H1 (cell line): ENCODE measurements around the gene S100PBP. TPM values are rescaled to one million over a fixed set of nuclear protein-coding genes. Genes with fewer than 3 reads are reported as not detected.

Experiments
- CTCF ChIA-PET: fragments of 300-600 bp; sonication (Branson Sonifier 250); formaldehyde crosslinking; loops from one replicate; lab custom pipeline; 2021; ENCODE audit not compliant: partially characterized antibody; lab: Charles Lee
- POLR2A ChIA-PET: fragments of 300-600 bp; sonication (Branson Sonifier 250); formaldehyde crosslinking; loops from one replicate; lab custom pipeline; 2021; ENCODE audit warnings: inconsistent platforms; ENCODE audit not compliant: partially characterized antibody; lab: Charles Lee
- DNase-seq, 2 experiments: peaks; one replicate each; pipeline versions ENCODE4 v3.0.0 to v3.0.0-alpha.2; 2010 to 2022; ENCODE audit warnings: low spot score in 2 of 2, low read depth in 1 of 2, mixed read lengths in 1 of 2
- FAIRE-seq: peaks from 2 replicates; lab custom pipeline; 2011; peaks lifted over from hg19 to GRCh38; lab: Jason Lieb, UNC
- H2AFZ ChIP-seq: 2 replicates; pipeline ENCODE4 v1.8.1; 2012; ENCODE audit warnings: low read length, inconsistent platforms
- H2AK5ac ChIP-seq: 2 replicates; pipeline ENCODE4 v1.6.1; 2013; ENCODE audit warnings: low read depth, low read length
- H2BK120ac ChIP-seq: replicated peaks from 2 replicates; pipeline ENCODE3; 2013; ENCODE audit warnings: low read depth, low read length, inconsistent platforms
- H2BK12ac ChIP-seq: 2 replicates; pipeline ENCODE4 v1.6.1; 2013; ENCODE audit warnings: low read depth, low read length
- H2BK15ac ChIP-seq: 2 replicates; pipeline ENCODE4 v1.6.1; 2013; ENCODE audit warnings: low read length
- H2BK20ac ChIP-seq: 2 replicates; pipeline ENCODE4 v1.6.1; 2013; ENCODE audit warnings: low read length
- H2BK5ac ChIP-seq: 2 replicates; pipeline ENCODE4 v1.6.1; 2013; ENCODE audit warnings: low read depth, low read length
- H3K14ac ChIP-seq: 2 replicates; pipeline ENCODE4 v1.6.1; 2013; ENCODE audit warnings: inconsistent platforms; ENCODE audit not compliant: insufficient read length
- H3K18ac ChIP-seq: 2 replicates; pipeline ENCODE4 v1.6.1; 2013; ENCODE audit warnings: low read length; ENCODE audit errors: extremely low read depth
- H3K23ac ChIP-seq: 2 replicates; pipeline ENCODE4 v1.6.1; 2013; ENCODE audit warnings: inconsistent platforms; ENCODE audit not compliant: insufficient read length
- H3K23me2 ChIP-seq: 2 replicates; pipeline ENCODE4 v1.6.1; 2013; ENCODE audit warnings: low read depth, low read length
- H3K27ac ChIP-seq: 2 replicates; pipeline ENCODE4 v1.6.1; 2011; ENCODE audit warnings: low read depth, low read length, inconsistent platforms
- H3K27me3 ChIP-seq, 4 experiments: replicated peaks in 1 of 4; 1 replicate in 1 of 4; 2 replicates in 3 of 4; pipeline versions ENCODE4 v1.6.1 to v1.8.1; 2011 to 2013; ENCODE audit warnings: low read length in 3 of 4, mild to moderate bottlenecking in 3 of 4, inconsistent platforms in 2 of 4, mixed read lengths in 2 of 4, moderate library complexity in 1 of 4; ENCODE audit not compliant: control insufficient read depth in 3 of 4, insufficient read depth in 3 of 4; ENCODE audit errors: extremely low read depth in 1 of 4
- H3K36me3 ChIP-seq, 4 experiments: 2 replicates each; pipeline versions ENCODE4 v1.6.1 to v1.8.1; 2011 to 2013; ENCODE audit warnings: mild to moderate bottlenecking in 4 of 4, low read length in 3 of 4, moderate library complexity in 2 of 4, control low read depth in 1 of 4, inconsistent platforms in 1 of 4; ENCODE audit not compliant: insufficient read depth in 4 of 4, control insufficient read depth in 2 of 4
- H3K4ac ChIP-seq: replicated peaks from 2 replicates; pipeline ENCODE3; 2013; ENCODE audit warnings: low read length, low read depth, mixed read lengths, inconsistent platforms; ENCODE audit not compliant: insufficient read length
- H3K4me1 ChIP-seq, 4 experiments: replicated peaks in 1 of 4; 1 replicate in 1 of 4; 2 replicates in 3 of 4; pipeline versions ENCODE4 v1.6.1 to v1.8.1; 2011 to 2013; ENCODE audit warnings: low read length in 3 of 4, inconsistent platforms in 2 of 4, mixed read lengths in 1 of 4; ENCODE audit not compliant: insufficient read depth in 4 of 4, control insufficient read depth in 3 of 4
- H3K4me2 ChIP-seq, 2 experiments: 2 replicates each; pipeline versions ENCODE4 v1.6.1 to v1.8.1; 2011 to 2013; ENCODE audit warnings: low read depth in 2 of 2, low read length in 2 of 2, control low read depth in 1 of 2, inconsistent platforms in 1 of 2, mild to moderate bottlenecking in 1 of 2; ENCODE audit not compliant: insufficient read depth in 1 of 2
- H3K4me3 ChIP-seq, 4 experiments: fragments of 200-600, 300-600 bp in 1 of 4; sonication (generic), shearing (Covaris generic), sonication (Bioruptor Twin) in 1 of 4; 2 replicates each; pipeline versions ENCODE4 v1.5.1 to v1.8.1; 2011 to 2016; ENCODE audit warnings: low read length in 4 of 4, low read depth in 3 of 4, control low read depth in 2 of 4, inconsistent platforms in 2 of 4, mild to moderate bottlenecking in 2 of 4, mixed read lengths in 1 of 4, moderate library complexity in 1 of 4; ENCODE audit not compliant: insufficient read depth in 2 of 4; ENCODE audit errors: extremely low read depth in 1 of 4
- H3K56ac ChIP-seq: replicated peaks from 2 replicates; pipeline ENCODE3; 2013; ENCODE audit warnings: low read depth, mild to moderate bottlenecking, mixed read lengths, low read length, inconsistent platforms; ENCODE audit not compliant: insufficient read length
- H3K79me1 ChIP-seq: 2 replicates; pipeline ENCODE4 v1.6.1; 2013; ENCODE audit warnings: low read depth, low read length, control low read depth
- H3K79me2 ChIP-seq, 2 experiments: 2 replicates each; pipeline versions ENCODE4 v1.6.1 to v1.8.1; 2012 to 2013; ENCODE audit warnings: low read length in 2 of 2, mild to moderate bottlenecking in 2 of 2, inconsistent platforms in 1 of 2; ENCODE audit not compliant: insufficient read depth in 2 of 2, control insufficient read depth in 1 of 2
- H3K9ac ChIP-seq, 4 experiments: replicated peaks in 1 of 4; 1 replicate in 1 of 4; 2 replicates in 3 of 4; pipeline versions ENCODE4 v1.6.1 to v1.8.1; 2011 to 2013; ENCODE audit warnings: low read depth in 3 of 4, low read length in 3 of 4, control low read depth in 2 of 4, mild to moderate bottlenecking in 2 of 4, moderate library complexity in 2 of 4, inconsistent platforms in 1 of 4; ENCODE audit errors: extremely low read depth in 1 of 4
- H3K9me3 ChIP-seq, 2 experiments: 2 replicates each; pipeline versions ENCODE4 v1.6.1 to v1.8.1; 2012 to 2013; ENCODE audit warnings: mild to moderate bottlenecking in 2 of 2, moderate library complexity in 2 of 2, control low read depth in 1 of 2, inconsistent platforms in 1 of 2, low read depth in 1 of 2, low read length in 1 of 2, mixed read lengths in 1 of 2; ENCODE audit not compliant: insufficient read depth in 2 of 2
- H4K20me1 ChIP-seq, 2 experiments: replicated peaks in 1 of 2; 2 replicates each; pipeline versions ENCODE3 to v1.8.1; 2011 to 2013; ENCODE audit warnings: inconsistent platforms in 2 of 2, low read length in 2 of 2, mild to moderate bottlenecking in 1 of 2; ENCODE audit not compliant: insufficient read depth in 2 of 2, control insufficient read depth in 1 of 2
- H4K5ac ChIP-seq: 2 replicates; pipeline ENCODE4 v1.6.1; 2013; ENCODE audit warnings: low read length, low read depth, mixed read lengths, inconsistent platforms; ENCODE audit not compliant: insufficient read length
- H4K8ac ChIP-seq: 2 replicates; pipeline ENCODE4 v1.8.0; 2013; ENCODE audit warnings: mild to moderate bottlenecking, moderate library complexity, low read length, inconsistent platforms; ENCODE audit not compliant: insufficient read depth; ENCODE audit errors: extremely low read depth
- H4K91ac ChIP-seq: replicated peaks from 2 replicates; pipeline ENCODE3; 2013; ENCODE audit warnings: low read length, mixed read lengths, inconsistent platforms; ENCODE audit not compliant: insufficient read length
- ASH2L ChIP-seq: fragments of 200-600, 300-600 bp; sonication (generic); IDR thresholded peaks from one replicate; pipeline ENCODE4 v1.7.1; 2017; ENCODE audit warnings: low read length
- CTBP2 ChIP-seq: IDR thresholded peaks from 2 replicates; pipeline ENCODE4 v1.7.0; 2011; ENCODE audit warnings: borderline replicate concordance, mild to moderate bottlenecking, moderate library complexity, mixed read lengths, low read length; ENCODE audit not compliant: insufficient read depth, insufficient read length
- HDAC6 ChIP-seq: IDR thresholded peaks from one replicate; pipeline ENCODE4 v1.7.1; 2012; ENCODE audit warnings: low read depth, mild to moderate bottlenecking, inconsistent platforms, low read length, moderate library complexity
- MAFK ChIP-seq: IDR thresholded peaks from 2 replicates; pipeline ENCODE4 v1.6.1; 2012; ENCODE audit warnings: low read depth, mild to moderate bottlenecking, improper control_type of control experiment, low read length
- RBBP5 ChIP-seq: IDR thresholded peaks from 2 replicates; pipeline ENCODE4 v1.7.1; 2012; ENCODE audit warnings: low read depth, mild to moderate bottlenecking, inconsistent platforms, low read length, moderate library complexity, borderline replicate concordance
- SIN3A ChIP-seq, 2 experiments: IDR thresholded peaks in 1 of 2; conservative IDR thresholded peaks in 1 of 2; 2 replicates each; pipeline ENCODE4 v1.6.1; 2011 to 2012; ENCODE audit warnings: low read length in 2 of 2, improper control_type of control experiment in 1 of 2, low read depth in 1 of 2, mild to moderate bottlenecking in 1 of 2
- SP1 ChIP-seq: IDR thresholded peaks from 2 replicates; pipeline ENCODE4 v1.6.1; 2011; ENCODE audit warnings: low read depth, low read length
- WGBS, 2 experiments: shearing (Covaris generic) in 1 of 2; methylation state at CpG; one replicate each; pipeline versions ENCODE4 v1.1.6 to v1.1.7; 2013 to 2015; ENCODE audit warnings: low lambda C conversion rate in 2 of 2, mixed read lengths in 2 of 2, inconsistent platforms in 1 of 2, low coverage in 1 of 2, missing lambda C conversion rate in 1 of 2; ENCODE audit not compliant: insufficient replicate concordance in 2 of 2, insufficient coverage in 1 of 2, insufficient read length in 1 of 2; ENCODE audit errors: extremely low coverage in 1 of 2, missing lambda C conversion rate in 1 of 2; 5-methylcytosine and 5-hydroxymethylcytosine counted together
- polyA plus RNA-seq, 7 experiments: library from polyadenylated mRNA; depleted of rRNA in 3 of 7; stranded (reverse) in 5 of 7; unstranded in 2 of 7; fragments of >200 nt in 5 of 7; fragments of 200-250 nt in 2 of 7; gene quantifications; 1 replicate in 5 of 7; 2 replicates in 1 of 7; 4 replicates in 1 of 7; pipeline versions ENCODE4 v1.2.1 to v1.2.3, GENCODE V29; 2011 to 2013; ENCODE audit warnings: missing spikeins in 2 of 7, mixed read lengths in 2 of 7
- total RNA-seq: library from RNA; stranded (reverse); fragmentation: NEBNext Ultra II Directional; extraction: Animal tissue kit (Norgen Biotek cat#: 25700); gene quantifications from 2 replicates; pipeline ENCODE4 v1.2.1, GENCODE V29; 2021
- TF ChIP-seq, protein P1 (sequence below), 3 experiments: IDR thresholded peaks; 1 replicate in 2 of 3; 2 replicates in 1 of 3; pipeline versions ENCODE4 v1.5.1 to v1.6.1; 2011; ENCODE audit warnings: low read length in 3 of 3, mild to moderate bottlenecking in 3 of 3, inconsistent platforms in 2 of 3, low read depth in 1 of 3, moderate library complexity in 1 of 3; ENCODE audit not compliant: insufficient read depth in 1 of 3; ENCODE audit errors: control extremely low read depth in 1 of 3

S100PBP gene
- total and polyA plus RNA-seq, 2 of the 8 experiments (the other 6 are each of a cell fraction or from before 2014, with no cell fraction given) = 43.8 to 68.3 TPM

DNA sequence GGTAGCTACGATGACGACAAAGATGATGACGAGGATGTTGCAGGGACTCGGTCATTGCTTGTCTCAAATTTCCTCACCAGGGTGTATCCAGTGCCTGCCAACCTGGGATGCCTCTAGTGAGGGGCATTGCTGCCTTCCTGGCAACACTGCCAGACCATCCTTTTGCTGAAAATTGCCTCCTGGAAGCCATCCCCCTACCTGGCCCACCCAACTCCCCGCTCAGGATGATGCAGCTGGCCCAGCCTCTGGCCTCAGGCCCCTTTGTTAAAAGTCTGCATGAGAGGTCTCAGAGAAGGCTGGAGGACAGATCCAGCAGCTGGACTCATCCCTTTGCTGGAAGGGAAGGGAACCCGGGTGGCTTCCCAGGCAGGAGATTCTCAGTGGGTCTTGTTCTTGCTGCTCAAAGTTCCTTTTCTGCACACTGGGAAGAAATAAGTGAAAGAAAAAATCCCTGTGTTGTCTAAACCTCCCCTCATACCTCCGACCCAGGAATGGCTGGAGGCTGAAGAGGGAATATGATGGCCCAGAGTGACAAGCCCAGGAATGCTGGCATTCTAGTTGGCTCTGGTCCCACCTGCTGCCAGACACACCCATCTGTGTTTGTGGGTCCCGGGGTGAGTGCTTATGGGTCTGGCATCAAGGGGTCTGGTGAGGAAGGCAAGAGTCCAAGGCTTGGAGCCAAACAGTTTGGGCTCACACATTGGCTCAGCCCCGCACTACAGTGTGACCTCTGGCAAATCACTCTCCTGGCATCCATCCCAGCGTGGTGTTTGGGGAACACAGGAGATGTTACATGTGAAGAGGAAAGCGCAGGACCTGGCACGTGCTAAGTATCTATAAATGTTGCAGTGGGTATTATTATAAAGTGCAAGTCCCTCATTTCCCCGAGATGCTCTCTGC lies 60.0 kb downstream of the S100PBP start:
- H4K8ac ChIP-seq = no peak overlapping the region
- no peak overlapping the region for H3K4ac ChIP-seq
- no peak overlapping the region; a peak in 1 of 7 replicates for H3K9ac ChIP-seq
- no peaks in the 10 kb centered on the region for H3K27me3 ChIP-seq
- peak overlapping the region; percentile 65; the same call in 1 of the 2 replicates for H2BK15ac ChIP-seq
- no peak overlapping the region for H3K14ac ChIP-seq
- no peak overlapping the region for H3K27ac ChIP-seq
- H2BK120ac ChIP-seq = no peak overlapping the region
- FAIRE-seq (no peak), DNase-seq (no peak)
- WGBS, 2 experiments = 85% methylated on average over 13 of the region's 13 CpGs; no CpG with 5 or more reads in 1 of the 2 experiments
- peak overlapping the region; percentile 29 for H4K91ac ChIP-seq
- H4K5ac ChIP-seq = no peak overlapping the region
- H3K56ac ChIP-seq = no peak overlapping the region
- no peak overlapping the region for H3K4me3 ChIP-seq
- no peaks in the 10 kb centered on the region for H3K9me3 ChIP-seq
- H2AFZ ChIP-seq = no peak overlapping the region
- no peak overlapping the region for H2AK5ac ChIP-seq
- H4K20me1 ChIP-seq = peaks cover 0 to 3% of the 10 kb centered on the region in 2 experiments
- H3K4me1 ChIP-seq = peaks cover 3 to 28% (median 14%) of the 10 kb centered on the region in 4 experiments
- no peak overlapping the region for H3K4me2 ChIP-seq
- H2BK20ac ChIP-seq = peak overlapping the region; percentile 21; the same call in 1 of the 2 replicates
- no peak overlapping the region for H2BK5ac ChIP-seq
- H2BK12ac ChIP-seq = peak overlapping the region; percentile 44; the same call in 1 of the 2 replicates
- ChIA-PET POLR2A (interaction anchor here (1.4 to 4.0 kb wide), 2 partner anchors 60 to 100 kb away, joined by 3 to 19 read pairs; partner anchors contain the start of genes S100PBP and YARS1), CTCF (interaction anchor here (0.5 to 19.0 kb wide), 25 partner anchors 12 to 1300 kb away, joined by 3 to 382 read pairs (median 4); partner anchors contain the start of gene HPCA)
- no peaks in the 10 kb centered on the region for H3K23me2 ChIP-seq
- no peaks in the 10 kb centered on the region for H3K79me2 ChIP-seq
- no peaks in the 10 kb centered on the region for H3K36me3 ChIP-seq
- no peaks in the 10 kb centered on the region for H3K79me1 ChIP-seq
- H3K18ac ChIP-seq = no peak overlapping the region
- no peak overlapping the region for H3K23ac ChIP-seq
- TF ChIP-seq CTBP2 = no peak
- no peak for TF ChIP-seq ASH2L
- TF ChIP-seq RBBP5 = no peak
- TF ChIP-seq, protein P1, sequence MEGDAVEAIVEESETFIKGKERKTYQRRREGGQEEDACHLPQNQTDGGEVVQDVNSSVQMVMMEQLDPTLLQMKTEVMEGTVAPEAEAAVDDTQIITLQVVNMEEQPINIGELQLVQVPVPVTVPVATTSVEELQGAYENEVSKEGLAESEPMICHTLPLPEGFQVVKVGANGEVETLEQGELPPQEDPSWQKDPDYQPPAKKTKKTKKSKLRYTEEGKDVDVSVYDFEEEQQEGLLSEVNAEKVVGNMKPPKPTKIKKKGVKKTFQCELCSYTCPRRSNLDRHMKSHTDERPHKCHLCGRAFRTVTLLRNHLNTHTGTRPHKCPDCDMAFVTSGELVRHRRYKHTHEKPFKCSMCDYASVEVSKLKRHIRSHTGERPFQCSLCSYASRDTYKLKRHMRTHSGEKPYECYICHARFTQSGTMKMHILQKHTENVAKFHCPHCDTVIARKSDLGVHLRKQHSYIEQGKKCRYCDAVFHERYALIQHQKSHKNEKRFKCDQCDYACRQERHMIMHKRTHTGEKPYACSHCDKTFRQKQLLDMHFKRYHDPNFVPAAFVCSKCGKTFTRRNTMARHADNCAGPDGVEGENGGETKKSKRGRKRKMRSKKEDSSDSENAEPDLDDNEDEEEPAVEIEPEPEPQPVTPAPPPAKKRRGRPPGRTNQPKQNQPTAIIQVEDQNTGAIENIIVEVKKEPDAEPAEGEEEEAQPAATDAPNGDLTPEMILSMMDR (IDR thresholded peaks at IDR 0.05; ENCODE audit: control extremely low read depth in 1 of 3, insufficient read depth in 1 of 3, low read depth in 1 of 3, low read length in 3 of 3) = no peak
- no peak for TF ChIP-seq MAFK
- TF ChIP-seq SP1 = no peak
- TF ChIP-seq SIN3A (conservative IDR thresholded peaks at IDR 0.05 in 1 of 2, IDR thresholded peaks at IDR 0.05 in 1 of 2; ENCODE audit: low read depth in 1 of 2, low read length in 2 of 2) = no peak
- TF ChIP-seq HDAC6 = no peak
